ENCODE results near the gene HSFX3.

The HSFX3 gene

DNA sequence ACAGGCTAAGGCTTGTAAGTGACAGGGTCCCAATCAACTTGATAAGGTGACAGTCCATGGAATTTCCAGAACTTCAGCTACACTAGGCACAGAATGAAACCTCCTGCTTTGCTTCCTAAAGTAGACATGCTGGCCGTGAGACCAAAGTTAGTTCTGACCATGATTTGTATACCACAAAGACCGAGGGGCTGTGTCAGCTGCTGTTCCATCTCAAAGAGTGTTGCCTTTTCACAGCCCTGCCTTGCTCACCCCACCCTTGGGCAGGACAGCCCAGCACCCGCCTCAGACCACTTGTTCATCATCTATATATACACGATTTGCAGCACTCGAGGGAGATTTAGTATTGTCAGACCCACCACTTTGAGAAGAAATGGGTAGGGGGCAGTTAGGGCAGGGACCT, 50.0 kb downstream of the HSFX3 start:
- in situ Hi-C loops (cut with HindIII; ENCODE audit: low pct_ligation_motif_present, low sequenced_read_pairs) = no loop called here
- no peak for DNase-seq
- TF ChIP-seq, protein P1, sequence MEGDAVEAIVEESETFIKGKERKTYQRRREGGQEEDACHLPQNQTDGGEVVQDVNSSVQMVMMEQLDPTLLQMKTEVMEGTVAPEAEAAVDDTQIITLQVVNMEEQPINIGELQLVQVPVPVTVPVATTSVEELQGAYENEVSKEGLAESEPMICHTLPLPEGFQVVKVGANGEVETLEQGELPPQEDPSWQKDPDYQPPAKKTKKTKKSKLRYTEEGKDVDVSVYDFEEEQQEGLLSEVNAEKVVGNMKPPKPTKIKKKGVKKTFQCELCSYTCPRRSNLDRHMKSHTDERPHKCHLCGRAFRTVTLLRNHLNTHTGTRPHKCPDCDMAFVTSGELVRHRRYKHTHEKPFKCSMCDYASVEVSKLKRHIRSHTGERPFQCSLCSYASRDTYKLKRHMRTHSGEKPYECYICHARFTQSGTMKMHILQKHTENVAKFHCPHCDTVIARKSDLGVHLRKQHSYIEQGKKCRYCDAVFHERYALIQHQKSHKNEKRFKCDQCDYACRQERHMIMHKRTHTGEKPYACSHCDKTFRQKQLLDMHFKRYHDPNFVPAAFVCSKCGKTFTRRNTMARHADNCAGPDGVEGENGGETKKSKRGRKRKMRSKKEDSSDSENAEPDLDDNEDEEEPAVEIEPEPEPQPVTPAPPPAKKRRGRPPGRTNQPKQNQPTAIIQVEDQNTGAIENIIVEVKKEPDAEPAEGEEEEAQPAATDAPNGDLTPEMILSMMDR (IDR thresholded peaks at IDR 0.05; ENCODE audit: low read depth, low read length, missing control alignments) = no peak
- no peak overlapping the region for H3K27ac ChIP-seq
- peaks cover 15% of the 10 kb centered on the region for H3K36me3 ChIP-seq (replicated peaks)
- H3K27me3 ChIP-seq (replicated peaks) = no peaks in the 10 kb centered on the region
- no peak overlapping the region for H3K4me3 ChIP-seq (ENCODE audit: low read depth, low read length)

DNA sequence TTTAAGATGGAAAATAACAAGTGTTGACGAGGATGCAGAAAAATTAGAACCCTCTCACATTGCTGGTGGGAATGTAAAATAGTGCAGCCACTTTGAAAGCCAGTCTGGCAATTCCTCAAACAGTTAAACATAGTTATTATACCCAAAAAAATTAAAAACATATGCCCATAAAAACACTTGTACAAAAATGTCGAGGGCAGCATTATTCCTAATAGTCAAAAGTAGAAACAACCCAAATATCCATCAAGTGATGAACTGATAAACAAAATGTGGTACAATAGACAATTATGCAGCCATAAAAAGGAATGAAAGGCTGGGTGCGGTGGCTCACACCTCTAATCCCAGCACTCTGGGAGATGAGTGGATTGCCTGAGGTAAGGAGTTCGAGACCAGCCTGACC, 51.0 kb downstream of the HSFX3 start:
- no peak for DNase-seq
- no peak overlapping the region for H3K4me3 ChIP-seq (ENCODE audit: low read depth, low read length)
- TF ChIP-seq, protein P1 (IDR thresholded peaks at IDR 0.05; ENCODE audit: low read depth, low read length, missing control alignments) = no peak
- H3K27ac ChIP-seq = no peak overlapping the region
- peaks cover 16% of the 10 kb centered on the region for H3K36me3 ChIP-seq (replicated peaks)
- H3K27me3 ChIP-seq (replicated peaks) = no peaks in the 10 kb centered on the region
- in situ Hi-C loops (cut with HindIII; ENCODE audit: low pct_ligation_motif_present, low sequenced_read_pairs) = no loop called here
